NCI-H82 treated with DMSO at 0.1 percent for 48 hours (cell line): ENCODE results near the gene AP3S2.
"Not testable (repeated sequence)": the region's sequence is repeated elsewhere in the genome, so short reads cannot be mapped to it uniquely, and the experiment has no call there.

Experiments
- DNase-seq: peaks from one replicate; lab custom pipeline; 2025; ENCODE audit not compliant: unreplicated experiment; lab: John Stamatoyannopoulos, UW

The AP3S2 gene

GRCh38 chr15:89783861-89784685 lies 109.7 kb downstream of the AP3S2 start:
- no peak for DNase-seq

GRCh38 chr15:89783111-89783860 lies 110.5 kb downstream of the AP3S2 start:
- DNase-seq, result peak; percentile 34

- DNase-seq, result not testable (repeated sequence)
These were observed 111.2 kb downstream of the AP3S2 start for GRCh38 chr15:89782619-89782950.

GRCh38 chr15:89781891-89782618 lies 111.7 kb downstream of the AP3S2 start:
- no peak for DNase-seq

GRCh38 chr15:89781055-89781454 lies 112.7 kb downstream of the AP3S2 start:
- DNase-seq, result no peak

- DNase-seq, result no peak
These were observed 113.2 kb downstream of the AP3S2 start for GRCh38 chr15:89780601-89781000.
